GM19452 (cell line): ENCODE results near the gene PLXNA4.
A peak's percentile ranks its signal among the peaks of the same experiment; 100 is the strongest.

Experiments
- ATAC-seq: cut with Tn5 transposase; IDR thresholded peaks from one replicate; pipeline ENCODE4 v1.9.1; 2021; ENCODE audit not compliant: unreplicated experiment

Gene PLXNA4

GRCh38 chr7:132336797-132337196 lies 239.5 kb downstream of the PLXNA4 start:
- ATAC-seq: no peak

- no peak for ATAC-seq
Observed at GRCh38 chr7:132333301-132333700, 243.0 kb downstream of the PLXNA4 start.

DNA sequence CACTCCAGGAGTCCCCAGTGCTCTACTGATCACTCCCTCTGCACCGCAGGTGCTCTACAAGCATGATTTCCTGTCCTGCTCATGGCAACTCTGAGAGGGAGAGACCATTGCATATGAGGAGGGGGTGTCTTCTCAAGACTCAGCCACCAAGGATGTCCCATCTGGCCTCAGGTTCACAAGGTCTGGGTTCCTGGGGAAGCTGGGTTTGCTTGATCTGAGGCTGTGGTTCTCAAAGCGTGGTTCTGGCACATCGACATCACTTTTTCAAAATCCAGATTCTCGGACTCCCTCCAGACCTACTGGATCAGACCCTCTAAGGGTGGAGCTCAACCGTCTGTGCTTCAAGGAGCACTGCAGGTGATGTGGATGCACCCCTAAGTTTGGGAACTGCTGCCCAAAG lies 247.5 kb downstream of the PLXNA4 start:
- ATAC-seq: no peak

DNA sequence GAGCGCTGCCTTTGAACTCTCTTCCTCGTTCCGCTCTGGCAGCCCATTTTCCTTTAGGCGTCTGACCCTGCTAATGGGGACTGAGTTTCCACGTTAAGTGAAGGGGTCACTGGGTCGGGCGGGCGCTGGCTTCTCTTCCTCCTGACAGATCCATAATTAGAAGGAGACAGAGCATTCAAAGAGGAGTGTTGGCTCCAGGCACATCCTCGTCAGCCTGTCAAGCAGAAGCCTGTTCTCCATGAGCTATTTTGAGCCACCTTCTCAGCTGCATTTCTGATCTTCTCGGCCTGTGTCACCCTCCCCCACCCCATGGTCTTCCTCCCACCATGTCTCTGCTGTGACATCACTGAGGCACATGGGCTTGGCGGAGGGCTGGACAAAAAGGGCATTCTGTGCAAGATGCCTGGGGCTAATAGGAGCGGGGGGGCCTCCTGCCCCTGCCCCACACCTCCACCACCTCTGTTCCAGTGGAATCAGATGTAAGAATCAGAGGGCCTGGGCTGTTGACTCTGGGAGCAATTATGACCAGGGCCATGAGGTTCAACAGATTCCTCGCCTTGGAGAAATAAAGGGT lies 248.1 kb downstream of the PLXNA4 start:
- no peak for ATAC-seq

GRCh38 chr7:132326878-132327589 lies 249.2 kb downstream of the PLXNA4 start:
- no peak for ATAC-seq

DNA sequence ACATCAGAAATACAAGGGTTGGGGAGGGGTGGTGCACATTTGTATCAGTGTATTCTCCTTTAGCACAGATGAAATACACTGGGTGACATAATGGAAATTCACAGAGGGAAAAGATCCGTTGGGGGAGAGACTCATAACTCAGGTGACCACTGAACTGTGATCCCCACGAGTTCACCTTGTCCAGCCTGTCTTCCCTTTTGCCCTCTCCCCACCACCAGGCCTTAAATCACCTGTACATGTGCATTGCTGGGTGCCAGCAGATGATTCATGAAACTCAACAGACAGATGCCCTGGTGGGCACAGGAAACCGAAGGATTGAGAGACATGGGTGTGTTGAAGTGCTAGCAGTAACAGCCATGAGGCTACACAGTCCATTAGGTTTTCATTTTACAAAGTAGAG lies 253.3 kb downstream of the PLXNA4 start:
- no peak for ATAC-seq

- no peak for ATAC-seq
Observed at GRCh38 chr7:132321387-132321786, 254.9 kb downstream of the PLXNA4 start.

DNA sequence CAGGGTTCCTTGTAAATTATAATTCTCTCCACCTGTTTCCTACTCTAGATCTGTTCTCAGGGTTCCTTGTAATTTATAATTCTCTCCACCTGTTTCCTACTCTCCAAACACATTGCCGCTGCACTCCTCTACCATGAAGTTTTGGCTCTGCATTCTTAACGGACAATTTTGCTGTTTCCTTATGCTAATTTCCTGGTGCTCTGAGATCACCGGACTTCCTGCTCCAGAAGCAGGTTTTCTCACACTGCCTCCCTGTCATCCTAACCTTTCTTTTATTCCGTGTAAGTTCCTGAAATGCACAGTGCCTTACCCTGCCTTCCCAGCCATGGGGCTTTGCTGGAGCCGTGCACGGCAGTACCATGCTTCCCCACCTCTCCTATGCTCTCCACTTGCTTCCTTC lies 256.8 kb downstream of the PLXNA4 start:
- ATAC-seq: no peak

- peak; percentile 89 for ATAC-seq
Observed at GRCh38 chr7:132318352-132319318, 257.6 kb downstream of the PLXNA4 start.

DNA sequence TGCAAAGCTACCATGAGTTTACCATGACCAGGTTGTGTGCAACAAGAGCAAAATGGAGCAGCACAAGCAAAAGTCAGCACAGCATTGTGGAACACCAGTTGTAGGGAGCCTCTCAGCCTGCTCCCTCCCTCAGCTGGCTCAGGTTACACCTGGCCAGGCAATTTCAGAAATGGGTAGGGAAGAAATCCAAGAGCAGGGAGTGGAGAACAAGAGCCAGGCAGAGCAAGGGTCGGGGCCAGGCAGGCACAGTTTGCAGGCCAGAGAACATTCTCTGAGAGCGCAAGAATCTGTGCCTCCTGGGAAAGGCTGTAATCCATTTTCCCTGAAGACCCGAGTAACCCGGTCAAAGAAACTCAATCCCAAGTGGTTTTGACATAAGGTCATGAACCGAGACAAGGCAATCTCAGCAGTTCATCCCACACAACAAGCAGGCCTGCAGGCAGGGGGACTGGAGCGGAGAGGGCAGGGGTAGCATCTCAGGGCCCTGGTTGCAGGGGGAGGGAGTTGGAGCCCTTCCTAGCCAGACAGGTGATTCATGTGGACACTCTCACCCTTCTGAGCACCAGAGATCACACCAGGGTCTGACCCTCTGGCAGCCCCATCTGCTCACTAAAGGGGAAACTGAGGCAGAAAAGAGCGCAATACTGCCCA lies 258.4 kb downstream of the PLXNA4 start:
- no peak for ATAC-seq

DNA sequence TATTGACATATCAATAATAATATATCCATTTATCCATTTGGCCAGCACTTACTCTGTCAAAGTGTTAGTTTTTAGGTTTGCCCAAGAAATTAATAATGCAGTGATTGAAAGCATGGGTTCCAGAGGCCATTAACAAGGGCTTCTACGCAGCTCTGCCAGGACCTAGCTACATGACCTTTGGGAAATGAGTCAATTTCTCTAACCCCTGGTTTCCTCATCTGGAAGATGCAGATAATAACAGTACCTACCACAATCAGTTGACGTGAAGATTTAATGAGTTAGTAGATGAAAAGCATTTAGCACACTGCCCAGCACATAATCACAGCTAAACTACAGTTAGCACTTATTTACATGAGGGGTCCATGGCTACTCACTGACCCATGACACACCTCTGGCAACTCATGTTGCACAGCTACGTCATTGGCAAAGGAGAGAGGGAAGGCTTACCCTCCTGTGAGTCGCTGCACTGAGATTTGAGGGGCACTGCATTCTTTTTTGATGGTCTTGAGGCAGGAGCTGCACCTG lies 263.7 kb downstream of the PLXNA4 start:
- ATAC-seq: no peak

- no peak for ATAC-seq
Observed at GRCh38 chr7:132311733-132312132, 264.5 kb downstream of the PLXNA4 start.

DNA sequence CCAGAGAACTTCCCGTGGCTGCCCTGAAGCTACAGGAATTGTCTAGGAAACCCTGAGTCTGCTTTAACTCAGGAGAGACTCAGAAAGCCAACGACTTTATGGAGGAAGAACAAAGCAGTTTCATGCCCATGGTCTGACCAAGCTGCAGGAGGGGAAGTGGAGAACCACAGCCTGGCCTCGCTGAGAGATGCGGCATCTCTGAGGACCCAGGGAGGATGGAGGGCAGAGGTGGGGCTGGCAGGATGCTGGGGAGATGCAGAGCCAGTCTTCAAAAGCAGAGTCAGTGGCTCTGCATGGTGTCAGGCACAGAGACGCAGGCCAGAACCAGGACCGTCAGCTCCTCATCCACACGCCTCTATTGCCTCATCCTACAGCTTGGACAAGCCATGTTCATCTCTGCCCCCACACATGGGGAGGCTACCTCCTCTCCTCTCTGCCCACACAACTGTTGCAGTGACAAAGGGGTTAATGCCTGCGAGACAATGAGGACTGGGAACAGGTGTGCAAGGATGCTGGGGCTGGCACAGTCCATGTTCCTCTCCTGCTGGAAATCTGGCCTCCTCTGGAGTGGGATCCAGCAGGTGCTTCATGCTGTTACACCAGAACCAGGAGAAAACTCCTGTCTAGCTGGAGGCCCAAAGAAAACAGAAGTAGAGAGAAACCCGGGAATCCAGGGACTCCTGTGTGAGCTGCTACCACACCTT lies 267.0 kb downstream of the PLXNA4 start:
- no peak for ATAC-seq

GRCh38 chr7:132307465-132307864 lies 268.8 kb downstream of the PLXNA4 start:
- ATAC-seq: no peak

DNA sequence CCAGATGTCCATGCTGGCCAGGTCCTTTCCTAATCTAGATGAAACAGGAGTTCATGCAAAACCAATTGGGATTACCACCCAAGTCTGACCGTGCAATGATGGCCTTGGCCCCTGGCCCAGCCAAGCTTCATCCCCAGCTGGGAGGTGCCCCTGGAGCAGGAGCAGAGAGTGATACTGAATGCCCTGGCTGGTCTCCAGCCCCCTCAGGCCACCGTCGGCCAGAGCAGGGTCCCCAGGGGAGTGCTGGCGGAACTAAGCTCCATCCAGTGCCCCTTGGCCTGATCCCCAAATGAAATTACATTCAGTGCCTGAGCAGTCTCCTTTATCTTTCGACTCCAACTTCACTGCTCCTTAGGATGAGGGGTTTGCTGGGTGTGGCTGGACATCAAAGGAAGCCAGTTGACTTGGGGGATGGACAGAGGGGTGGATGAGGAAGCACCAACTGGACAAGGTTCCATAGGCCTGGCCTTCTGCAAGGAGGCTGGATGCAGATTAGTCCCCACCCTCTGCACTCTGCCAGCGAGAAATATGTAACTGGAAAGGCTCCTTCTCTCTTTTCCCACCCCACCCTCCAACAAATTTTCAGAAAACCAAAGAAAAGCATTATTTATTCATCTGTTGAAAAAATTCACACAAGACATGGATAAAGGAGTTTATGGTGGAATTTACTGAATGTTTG lies 275.5 kb downstream of the PLXNA4 start:
- no peak for ATAC-seq

- no peak for ATAC-seq
Observed at GRCh38 chr7:132298790-132299189, 277.5 kb downstream of the PLXNA4 start.

DNA sequence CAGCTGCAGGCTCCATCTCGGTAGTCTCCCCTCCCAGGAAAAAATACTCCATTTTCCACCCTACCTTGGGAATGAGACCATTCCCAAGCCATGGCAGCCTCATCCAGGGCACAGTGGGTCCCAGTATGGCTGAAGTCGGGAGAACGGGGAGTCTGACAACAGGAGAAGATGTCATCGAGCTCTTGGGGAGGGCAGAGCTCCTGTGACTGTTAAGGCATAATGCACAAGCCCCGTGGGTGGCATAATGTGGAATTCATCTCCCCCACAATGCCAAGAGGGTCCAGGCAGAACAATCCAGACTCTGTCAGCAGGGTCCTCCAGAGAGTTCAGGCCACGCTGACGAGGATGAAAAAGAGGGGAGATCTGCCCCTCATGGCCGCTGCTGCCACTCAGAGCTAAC lies 279.4 kb downstream of the PLXNA4 start:
- ATAC-seq: no peak

DNA sequence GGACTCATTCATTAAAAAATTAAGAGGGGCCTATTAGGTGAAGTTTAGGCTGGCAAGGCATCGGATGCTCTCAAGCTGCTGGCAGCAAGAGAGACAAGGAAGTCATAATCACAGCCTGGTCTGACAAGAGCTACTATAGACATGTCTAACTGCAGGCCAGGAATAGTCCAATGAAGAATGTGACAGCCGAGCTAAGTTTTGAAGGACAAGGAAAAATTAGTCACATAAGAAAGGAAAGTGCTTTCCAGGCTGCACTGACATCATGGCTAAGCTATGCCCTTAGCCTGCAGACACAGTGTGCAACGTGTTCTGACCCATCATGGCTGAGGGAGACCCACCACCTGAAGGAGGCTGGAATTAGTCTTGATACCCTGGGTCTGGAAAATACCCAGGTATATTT lies 281.1 kb downstream of the PLXNA4 start:
- no peak for ATAC-seq

GRCh38 chr7:132292803-132293202 lies 283.5 kb downstream of the PLXNA4 start:
- ATAC-seq: no peak

- no peak for ATAC-seq
Observed at GRCh38 chr7:132291481-132291880, 284.8 kb downstream of the PLXNA4 start.
